T-helper 9 cell (primary cell): ENCODE measurements around the gene C19orf38.

Source experiments
- DNase-seq: peaks from one replicate; pipeline ENCODE4 v3.0.0-alpha.2; 2020
- total RNA-seq, 2 donors: gene quantifications; one replicate each; lab custom pipeline; 2026; lab: John Stamatoyannopoulos, UW

C19orf38 gene
- 0.42 to 0.72 reads per million in 2 donors for total RNA-seq

DNA sequence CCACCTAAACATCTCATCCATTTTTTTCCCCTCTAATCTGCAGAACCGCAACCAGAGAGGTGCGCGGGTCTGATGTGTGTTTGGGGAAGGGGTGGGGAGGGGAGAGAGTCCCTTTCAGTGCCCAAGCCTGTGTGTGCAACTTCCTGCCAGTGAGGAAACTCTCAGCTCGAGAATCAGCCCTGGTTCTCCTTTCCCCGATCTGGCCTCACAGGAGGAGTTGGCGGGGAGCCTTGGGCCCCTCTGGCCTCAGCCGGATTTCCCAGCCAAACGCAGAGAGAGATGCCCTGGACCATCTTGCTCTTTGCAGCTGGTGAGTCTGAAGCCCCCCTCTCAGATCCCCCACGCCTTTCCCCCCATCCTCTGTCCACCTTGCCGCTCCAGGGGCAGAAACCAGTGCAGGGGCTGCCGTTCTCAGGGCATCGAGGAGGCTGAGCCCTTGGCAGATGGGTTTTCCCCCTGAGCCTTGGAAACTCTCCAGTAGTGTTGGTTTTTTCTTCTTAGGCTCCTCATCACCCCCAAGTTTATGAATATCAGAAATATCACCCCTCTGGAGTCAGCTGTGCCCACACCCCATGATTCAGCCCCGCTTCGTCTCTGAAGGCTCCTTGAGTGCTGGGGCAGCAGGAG is at the start of gene C19orf38:
Gene C19orf38, plus strand, starts transcription at position 186 of the 627 bp plus-strand sequence. Its CDS starts 94 bp downstream, at position 280.
- DNase-seq = no peak

DNA sequence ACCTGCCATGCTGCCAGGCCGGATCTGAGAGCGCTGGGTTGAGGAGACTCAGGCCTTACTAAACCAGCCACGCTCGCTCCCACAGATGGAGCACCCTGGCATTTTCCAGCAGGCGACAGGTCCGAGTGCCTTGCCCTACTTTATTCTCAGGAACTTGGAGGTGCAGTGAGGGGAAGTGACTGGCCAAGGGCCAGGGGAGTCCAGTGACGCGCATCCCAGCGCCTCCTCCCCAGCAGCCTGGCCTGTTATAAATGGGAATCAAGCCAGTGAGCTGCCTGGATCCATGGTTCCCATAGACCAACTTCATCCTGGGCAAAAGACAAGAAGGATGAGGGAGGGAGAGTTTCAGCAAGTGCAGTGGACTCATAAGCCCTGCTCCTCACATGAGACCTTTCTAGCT is 47.7 kb upstream of the C19orf38 start:
- no peak for DNase-seq

DNA sequence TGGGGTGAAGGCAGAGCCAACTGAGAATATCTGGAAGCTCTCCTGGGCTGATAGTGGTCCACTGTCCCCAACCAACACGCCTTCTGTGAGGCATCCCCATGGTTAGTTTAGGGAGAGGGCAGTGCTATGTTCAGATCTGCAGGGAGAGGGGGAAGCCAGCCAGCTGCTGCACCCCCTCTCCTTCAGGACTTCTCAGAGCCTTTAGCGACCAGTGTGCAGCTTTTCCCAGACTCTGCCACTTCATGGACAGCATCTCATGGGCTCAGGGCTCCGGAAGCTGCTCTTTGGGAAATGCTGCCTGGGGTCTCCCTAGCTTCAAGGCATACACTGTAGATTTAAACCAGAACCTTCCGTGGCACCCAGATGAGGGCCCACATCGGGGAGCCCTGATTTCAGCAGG is 45.7 kb upstream of the C19orf38 start:
- DNase-seq = no peak

DNA sequence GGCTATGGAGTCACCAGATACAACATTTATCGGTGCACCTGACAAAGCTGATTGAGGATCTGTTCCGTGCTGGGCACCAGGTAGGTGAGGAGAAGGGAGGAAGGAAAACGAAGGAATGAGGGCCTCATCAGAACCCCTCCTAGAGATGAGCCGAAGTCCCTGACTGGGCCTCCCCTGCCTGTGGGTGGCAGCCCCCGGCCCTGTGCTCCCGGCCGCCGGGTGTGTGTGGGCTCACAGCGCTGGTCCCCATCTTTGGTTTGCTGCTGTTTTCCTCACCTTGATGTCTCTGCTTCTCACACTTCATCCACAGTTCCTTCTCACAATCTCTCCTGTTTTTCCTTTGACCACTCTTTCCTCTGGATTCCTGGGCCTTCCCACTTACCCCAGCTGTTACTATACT is 45.0 kb upstream of the C19orf38 start:
- DNase-seq = no peak

GRCh38 chr19:10805065-10805757 is 43.0 kb upstream of the C19orf38 start:
- DNase-seq = no peak

- no peak for DNase-seq
Measured at GRCh38 chr19:10805758-10806247, 42.4 kb upstream of the C19orf38 start.

GRCh38 chr19:10808937-10809649 is 39.1 kb upstream of the C19orf38 start:
- no peak for DNase-seq

GRCh38 chr19:10809651-10810285 is 38.4 kb upstream of the C19orf38 start:
- DNase-seq = no peak

DNA sequence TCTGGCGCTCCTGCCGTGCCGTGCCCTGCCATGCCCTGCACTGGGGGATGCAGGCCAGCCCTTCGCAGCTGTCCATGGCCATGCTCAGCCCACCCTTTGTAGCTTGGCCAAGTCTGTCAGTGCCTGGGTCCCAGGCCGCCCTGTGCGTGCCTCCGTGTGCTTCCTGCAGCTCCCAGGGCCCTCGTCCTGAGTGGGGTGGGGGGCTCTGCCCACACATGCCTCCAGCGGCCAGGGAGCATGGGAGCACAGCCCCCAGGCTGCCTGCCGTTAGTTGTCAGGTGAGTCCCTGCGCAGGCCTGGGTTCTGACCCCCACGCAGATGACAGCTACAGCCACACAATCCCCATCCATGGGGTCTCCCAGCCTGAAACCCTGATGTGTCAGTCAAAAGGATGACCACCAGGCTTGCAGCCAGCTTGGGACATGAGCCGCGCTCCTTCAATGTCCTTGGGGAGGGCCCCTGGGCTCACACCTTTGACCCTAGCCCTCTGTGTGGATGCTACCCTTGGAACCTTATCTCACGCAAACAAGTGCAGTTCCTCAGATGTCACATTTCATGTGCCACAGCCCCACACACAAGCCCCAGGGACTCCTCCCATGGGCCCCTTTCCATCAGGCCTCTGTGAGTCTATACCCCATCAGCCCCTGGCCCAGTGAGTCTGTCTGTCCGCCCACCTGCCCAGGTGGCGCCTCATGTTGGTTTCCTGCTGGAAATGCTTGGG is 36.7 kb upstream of the C19orf38 start:
- DNase-seq = no peak

DNA sequence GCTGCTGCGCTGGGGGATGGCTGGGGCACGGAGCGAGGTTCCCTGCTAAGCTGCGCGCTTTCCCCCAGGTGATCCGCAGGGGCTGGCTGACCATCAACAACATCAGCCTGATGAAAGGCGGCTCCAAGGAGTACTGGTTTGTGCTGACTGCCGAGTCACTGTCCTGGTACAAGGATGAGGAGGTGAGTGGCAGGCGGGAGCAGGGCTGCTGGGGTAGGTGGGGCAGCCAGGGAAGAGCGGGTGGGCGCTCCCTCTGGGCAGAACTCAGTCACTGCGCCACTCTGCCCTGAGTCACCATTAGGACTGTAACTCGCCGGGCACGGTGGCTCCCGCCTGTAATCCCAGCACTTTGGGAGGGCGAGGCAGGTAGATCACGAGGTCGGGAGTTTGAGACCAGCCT is 36.0 kb upstream of the C19orf38 start:
- DNase-seq = no peak

DNA sequence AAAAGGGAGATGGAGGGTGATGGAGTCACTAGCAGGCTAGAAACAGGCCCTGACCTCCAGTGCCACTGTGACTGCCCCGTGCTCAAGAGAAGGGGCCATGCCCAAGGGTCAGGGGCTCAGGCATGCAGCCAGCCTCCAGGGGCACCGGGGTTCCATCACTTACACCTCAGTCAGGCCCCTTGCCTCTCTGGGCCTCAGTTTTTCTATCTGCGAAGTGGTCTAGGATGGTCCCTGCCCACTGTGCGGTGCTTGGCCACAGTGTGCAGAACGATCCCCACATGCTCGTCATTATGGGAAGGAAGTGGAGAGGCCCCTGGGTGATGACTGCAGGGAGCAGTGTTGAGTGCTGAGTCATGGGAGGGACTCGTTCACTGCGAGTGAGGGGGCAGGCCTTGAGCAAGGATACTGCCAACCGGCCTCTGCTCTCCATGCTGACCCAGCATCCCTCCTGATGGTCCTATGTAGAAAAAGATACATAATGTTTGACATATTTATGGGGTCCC is 35.3 kb upstream of the C19orf38 start:
- no peak for DNase-seq

DNA sequence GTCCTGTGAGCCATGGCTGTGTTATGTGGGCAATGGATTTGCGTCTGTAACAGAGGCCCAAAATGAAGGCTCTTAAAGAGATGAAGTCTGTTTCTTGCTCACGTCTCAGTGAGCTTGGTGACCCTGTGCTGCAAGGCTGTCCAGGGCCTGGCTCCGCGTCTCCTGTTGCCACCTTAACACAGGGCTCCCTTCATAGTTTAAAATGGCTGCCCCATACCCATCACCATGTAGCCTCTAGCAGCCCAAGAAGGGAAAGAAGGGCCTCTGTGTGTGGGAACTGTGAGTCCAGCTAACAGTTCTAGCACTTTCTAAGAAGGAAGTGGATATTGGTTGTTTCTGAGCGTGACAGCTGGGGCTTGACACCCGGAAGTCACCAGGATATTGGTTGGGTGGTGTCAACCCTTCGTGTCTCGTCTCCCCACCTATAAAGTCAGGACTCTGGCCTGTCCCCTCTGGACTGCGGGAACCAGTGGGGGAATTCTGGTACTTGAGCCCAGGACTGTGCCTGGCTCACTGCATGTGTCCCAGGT is 33.1 kb upstream of the C19orf38 start:
- DNase-seq = no peak

DNA sequence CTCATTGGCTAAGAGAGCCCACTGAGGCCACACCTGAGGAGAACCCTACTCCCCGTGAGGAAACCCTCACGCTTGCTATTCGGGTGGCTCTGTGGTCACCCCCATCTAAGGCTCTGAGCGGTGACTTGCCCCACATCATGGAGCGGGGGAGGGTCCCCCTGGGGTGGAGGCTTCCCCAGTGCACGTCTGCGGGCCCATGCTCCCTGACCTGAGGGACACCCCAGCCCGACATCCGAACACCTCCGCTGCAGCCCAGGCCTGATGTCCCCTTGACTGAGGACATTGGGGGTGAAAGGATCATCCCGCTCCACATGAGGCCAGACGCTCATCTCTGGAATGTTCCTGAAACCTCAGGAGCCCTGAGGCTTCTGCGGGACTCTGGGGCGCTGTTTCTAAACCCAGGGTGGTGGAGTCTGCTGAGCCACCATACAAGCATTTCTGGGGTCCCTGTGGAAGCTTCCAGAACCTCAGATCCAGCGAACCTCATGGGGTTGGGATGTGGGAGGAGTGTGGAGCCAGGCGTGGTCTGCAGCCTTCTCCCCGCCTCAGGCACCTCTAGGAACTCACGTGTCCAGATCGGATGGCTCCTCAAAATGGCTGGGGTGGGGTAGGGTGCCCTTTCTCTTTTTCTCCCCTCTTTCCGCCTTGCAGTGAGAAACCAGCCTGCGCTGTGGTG is 32.1 kb upstream of the C19orf38 start:
- DNase-seq = no peak

DNA sequence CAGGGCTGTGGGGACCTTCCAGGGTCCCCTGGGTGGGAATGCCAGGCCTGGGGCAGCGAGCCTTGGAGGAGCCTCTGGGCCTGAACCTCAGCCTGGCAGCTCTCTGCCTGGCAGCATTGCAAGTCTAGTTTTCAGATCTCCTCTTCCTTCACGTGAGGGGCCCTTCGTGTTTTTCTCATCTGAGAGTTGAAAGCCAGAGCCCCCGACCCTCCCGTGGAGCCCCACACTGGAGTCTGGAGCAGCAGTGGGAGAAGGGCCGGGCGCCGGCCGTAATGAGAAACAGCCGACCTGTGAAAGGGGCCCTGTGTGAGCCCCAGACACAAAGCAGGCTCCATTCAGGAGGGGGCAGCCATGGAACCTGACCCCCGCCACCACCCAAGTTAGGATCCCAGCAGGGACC is 31.5 kb upstream of the C19orf38 start:
- no peak for DNase-seq

DNA sequence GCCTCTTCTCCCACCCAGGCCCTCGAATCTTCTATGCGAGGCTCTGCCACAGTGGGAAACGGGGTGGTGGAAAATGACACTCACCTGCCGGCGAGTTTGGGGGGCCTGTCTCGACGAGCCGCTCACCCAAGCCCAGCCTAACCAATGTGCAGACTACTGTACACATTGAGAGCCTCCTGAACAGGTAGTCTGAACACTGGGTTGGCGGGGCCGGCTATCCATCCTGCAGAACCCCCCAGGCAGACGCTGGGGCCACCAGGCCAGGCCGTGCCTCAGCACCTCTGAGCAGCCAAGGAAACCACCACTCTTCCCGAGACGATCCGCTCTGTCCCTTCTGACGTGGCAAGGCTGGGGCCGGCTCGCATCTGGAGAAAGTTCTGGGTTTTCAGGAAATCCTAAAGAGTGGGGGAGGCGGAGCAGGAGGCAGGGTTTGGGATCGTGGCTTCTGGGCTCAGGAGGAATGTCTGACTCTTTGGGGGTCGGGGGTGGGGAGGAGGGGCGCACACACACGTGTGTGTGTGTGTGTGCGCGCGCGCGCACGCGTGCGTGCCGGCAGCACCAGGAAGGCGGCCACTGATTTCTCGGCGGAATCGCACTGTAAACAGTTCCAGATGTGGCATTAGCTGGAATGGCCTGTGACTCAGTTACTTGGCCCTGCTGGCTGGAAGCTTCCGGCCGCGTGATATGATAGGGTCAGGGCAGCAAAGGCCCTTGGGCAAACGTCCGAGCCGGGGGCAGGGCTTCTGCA is 30.8 kb upstream of the C19orf38 start:
- no peak for DNase-seq

- DNase-seq = no peak
Measured at GRCh38 chr19:10818301-10819123, 29.7 kb upstream of the C19orf38 start.

DNA sequence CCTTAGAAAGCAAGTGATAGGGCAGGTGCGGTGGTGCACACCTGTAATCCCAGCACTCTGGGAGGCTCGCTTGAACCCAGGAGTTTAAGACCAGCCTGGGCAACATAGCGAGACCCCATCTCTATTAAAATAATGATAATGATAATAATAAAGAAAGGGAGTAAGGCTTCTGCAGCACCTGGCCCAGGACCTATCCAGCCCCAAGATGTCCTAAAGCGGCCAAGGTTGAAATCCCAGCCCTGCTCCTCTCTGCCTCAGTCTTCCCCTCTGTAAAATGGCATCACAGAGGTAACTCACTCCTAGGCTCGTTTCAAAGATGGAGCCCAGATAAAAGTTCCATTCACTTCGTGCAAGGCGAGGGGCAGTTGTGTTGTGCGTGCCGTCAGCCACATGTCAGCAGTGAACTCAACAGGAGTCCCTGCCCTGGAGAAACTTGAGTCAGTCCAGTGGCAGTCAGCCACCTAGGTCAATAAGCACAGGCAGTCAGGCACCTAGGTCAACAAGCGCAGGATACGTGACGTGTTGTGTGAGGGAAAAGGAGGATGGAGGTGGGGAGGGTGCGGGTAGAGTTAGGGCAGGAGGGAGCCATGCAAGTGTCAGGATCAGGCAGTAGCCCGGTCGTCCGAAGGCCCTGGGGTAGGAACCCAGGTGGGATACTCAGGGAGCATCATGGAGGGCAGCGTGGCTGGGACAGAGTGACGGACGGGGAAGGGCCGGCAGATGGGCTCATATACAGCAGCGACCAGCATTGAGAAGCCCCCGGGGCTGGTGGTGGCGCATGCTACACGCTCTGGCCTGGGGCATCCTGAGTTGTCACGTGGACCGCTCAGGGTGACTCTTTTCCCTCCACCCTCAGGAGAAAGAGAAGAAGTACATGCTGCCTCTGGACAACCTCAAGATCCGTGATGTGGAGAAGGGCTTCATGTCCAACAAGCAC is 28.8 kb upstream of the C19orf38 start:
- no peak for DNase-seq

DNA sequence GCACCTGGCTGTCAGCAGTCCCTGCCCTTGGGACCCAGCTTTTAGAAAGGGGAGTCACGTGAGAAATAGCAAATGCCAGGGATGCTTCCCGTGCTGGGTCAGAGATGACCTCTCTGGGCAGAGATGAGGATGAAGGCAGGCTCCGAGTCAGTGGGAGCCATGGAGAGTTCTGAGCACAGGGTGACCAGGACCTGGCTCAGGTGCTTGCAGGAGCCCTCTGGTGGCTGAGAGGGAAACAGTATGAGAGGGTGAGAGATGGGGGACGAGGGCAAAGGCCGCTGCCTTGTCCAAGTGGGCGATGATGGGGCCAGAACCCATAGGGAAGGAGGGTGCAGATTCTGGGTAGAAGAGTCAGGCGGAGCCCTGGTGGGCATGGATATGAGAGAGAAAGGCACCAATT is 28.0 kb upstream of the C19orf38 start:
- DNase-seq = no peak

DNA sequence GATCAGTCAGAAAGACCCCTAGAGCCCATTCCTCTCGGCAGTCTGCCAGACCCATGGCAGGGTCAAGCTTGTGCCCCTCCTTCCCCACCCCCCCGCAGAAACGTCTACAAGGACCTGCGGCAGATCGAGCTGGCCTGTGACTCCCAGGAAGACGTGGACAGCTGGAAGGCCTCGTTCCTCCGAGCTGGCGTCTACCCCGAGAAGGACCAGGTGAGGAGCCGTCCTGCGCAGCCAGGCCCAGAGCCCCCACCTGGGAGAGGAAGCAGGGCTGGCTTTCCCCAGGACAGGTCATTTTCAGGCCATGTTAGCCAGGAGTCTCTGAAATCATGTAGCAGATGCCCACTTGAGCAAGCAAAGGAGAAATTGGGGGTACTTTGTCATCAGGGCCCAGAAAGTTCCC is 24.5 kb upstream of the C19orf38 start:
- DNase-seq = no peak
